Measurements from ENCODE around the gene SLC25A13. TPM values are rescaled to one million over a fixed set of nuclear protein-coding genes. Genes with fewer than 3 reads are reported as not detected.

SLC25A13 gene
- total RNA-seq, 1 experiment from 2014 or later: 102 TPM

- no peak for DNase-seq
- Mint-ChIP-seq H3K9me3 (ENCODE audit: unreplicated experiment) (peaks cover 10% of the 10 kb centered on the region), H3K4me1 (ENCODE audit: low read depth, unreplicated experiment) (peaks cover 55% of the 10 kb centered on the region), H3K27me3 (ENCODE audit: insufficient read depth, unreplicated experiment) (no peaks in the 10 kb centered on the region), H3K36me3 (ENCODE audit: insufficient read depth, unreplicated experiment) (peaks cover 12% of the 10 kb centered on the region), H3K27ac (ENCODE audit: unreplicated experiment) (no peak overlapping the region), H3K4me3 (ENCODE audit: unreplicated experiment) (no peak overlapping the region)
- BruUV-seq (replicated peaks): no TSS peak
- intact Hi-C loops (cut with micrococcal nuclease; ENCODE audit: unreplicated experiment): no loop called here
- CTCF ChIA-PET: no interaction called here
- POLR2A ChIA-PET: no interaction called here
- Histone ChIP-seq H3K36me3 (ENCODE audit: control insufficient read depth, insufficient read depth, low read length) (no peaks in the 10 kb centered on the region; the same call in 1 of the 2 replicates), H3K9me3 (no peaks in the 10 kb centered on the region), H3K27me3 (replicated peaks; ENCODE audit: control insufficient read depth, insufficient read depth, low read length) (no peaks in the 10 kb centered on the region), H3K4me1 (peaks cover 52% of the 10 kb centered on the region), H3K4me3 (ENCODE audit: low read depth, low read length) (no peak overlapping the region)
- TF ChIP-seq, protein P1, sequence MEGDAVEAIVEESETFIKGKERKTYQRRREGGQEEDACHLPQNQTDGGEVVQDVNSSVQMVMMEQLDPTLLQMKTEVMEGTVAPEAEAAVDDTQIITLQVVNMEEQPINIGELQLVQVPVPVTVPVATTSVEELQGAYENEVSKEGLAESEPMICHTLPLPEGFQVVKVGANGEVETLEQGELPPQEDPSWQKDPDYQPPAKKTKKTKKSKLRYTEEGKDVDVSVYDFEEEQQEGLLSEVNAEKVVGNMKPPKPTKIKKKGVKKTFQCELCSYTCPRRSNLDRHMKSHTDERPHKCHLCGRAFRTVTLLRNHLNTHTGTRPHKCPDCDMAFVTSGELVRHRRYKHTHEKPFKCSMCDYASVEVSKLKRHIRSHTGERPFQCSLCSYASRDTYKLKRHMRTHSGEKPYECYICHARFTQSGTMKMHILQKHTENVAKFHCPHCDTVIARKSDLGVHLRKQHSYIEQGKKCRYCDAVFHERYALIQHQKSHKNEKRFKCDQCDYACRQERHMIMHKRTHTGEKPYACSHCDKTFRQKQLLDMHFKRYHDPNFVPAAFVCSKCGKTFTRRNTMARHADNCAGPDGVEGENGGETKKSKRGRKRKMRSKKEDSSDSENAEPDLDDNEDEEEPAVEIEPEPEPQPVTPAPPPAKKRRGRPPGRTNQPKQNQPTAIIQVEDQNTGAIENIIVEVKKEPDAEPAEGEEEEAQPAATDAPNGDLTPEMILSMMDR (IDR thresholded peaks at IDR 0.05; ENCODE audit: insufficient read depth in 1 of 2, low read depth in 1 of 2, low read length in 1 of 2, severe bottlenecking in 1 of 2, unreplicated experiment in 1 of 2): no peak
Observed at GRCh38 chr7:96315125-96315512, 6.8 kb downstream of the SLC25A13 start.

- CTCF ChIA-PET: no interaction called here
- Mint-ChIP-seq H3K36me3 (ENCODE audit: insufficient read depth, unreplicated experiment) (peaks cover 14% of the 10 kb centered on the region), H3K9me3 (ENCODE audit: unreplicated experiment) (peaks cover 10% of the 10 kb centered on the region), H3K27ac (ENCODE audit: unreplicated experiment) (peak overlapping the region; percentile 7), H3K27me3 (ENCODE audit: insufficient read depth, unreplicated experiment) (no peaks in the 10 kb centered on the region), H3K4me1 (ENCODE audit: low read depth, unreplicated experiment) (peaks cover 60% of the 10 kb centered on the region), H3K4me3 (ENCODE audit: unreplicated experiment) (no peak overlapping the region)
- no peak overlapping the region for H3K4me3 ChIP-seq (ENCODE audit: low read depth, low read length)
- intact Hi-C loops (cut with micrococcal nuclease; ENCODE audit: unreplicated experiment): no loop called here
- DNase-seq: peak; percentile 41 to 49
- POLR2A ChIA-PET: no interaction called here
- BruUV-seq (replicated peaks): no TSS peak
- peaks cover 54% of the 10 kb centered on the region for H3K4me1 ChIP-seq
- no peaks in the 10 kb centered on the region for H3K9me3 ChIP-seq
- H3K36me3 ChIP-seq (ENCODE audit: control insufficient read depth, insufficient read depth, low read length): no peaks in the 10 kb centered on the region; the same call in 1 of the 2 replicates
- no peaks in the 10 kb centered on the region for H3K27me3 ChIP-seq (replicated peaks; ENCODE audit: control insufficient read depth, insufficient read depth, low read length)
- TF ChIP-seq, protein P1 (IDR thresholded peaks at IDR 0.05; ENCODE audit: insufficient read depth in 1 of 2, low read depth in 1 of 2, low read length in 1 of 2, severe bottlenecking in 1 of 2, unreplicated experiment in 1 of 2): no peak
Observed at GRCh38 chr7:96314402-96315124, 7.3 kb downstream of the SLC25A13 start.

DNA sequence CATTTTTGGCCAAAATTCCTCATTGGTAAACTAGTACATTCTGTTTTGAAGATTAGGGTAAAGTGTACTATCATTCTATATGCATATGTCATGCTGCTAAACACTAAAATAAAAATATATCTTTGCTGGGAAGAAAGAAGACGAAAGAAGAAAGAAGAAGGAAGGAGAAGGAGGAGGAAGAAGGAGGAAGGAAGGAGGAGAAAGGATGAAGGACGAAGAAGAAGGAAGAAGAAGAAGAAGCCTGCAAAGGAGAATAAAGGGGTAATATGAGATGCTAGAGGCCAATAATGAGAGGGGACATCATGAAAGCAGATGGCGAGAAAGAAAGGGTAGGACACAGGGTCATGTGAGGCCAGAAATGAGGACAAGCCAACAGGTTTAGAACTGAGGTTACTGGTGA is 8.0 kb downstream of the SLC25A13 start:
- H3K27ac Mint-ChIP-seq (ENCODE audit: unreplicated experiment): peak overlapping the region; percentile 7
- peaks cover 20% of the 10 kb centered on the region for H3K36me3 Mint-ChIP-seq (ENCODE audit: insufficient read depth, unreplicated experiment)

More for the DNA sequence above, 8.0 kb downstream of the SLC25A13 start:
- Histone ChIP-seq H3K27me3 (replicated peaks; ENCODE audit: control insufficient read depth, insufficient read depth, low read length) (no peaks in the 10 kb centered on the region), H3K4me1 (peaks cover 61% of the 10 kb centered on the region), H3K4me3 (ENCODE audit: low read depth, low read length) (no peak overlapping the region), H3K36me3 (ENCODE audit: control insufficient read depth, insufficient read depth, low read length) (no peaks in the 10 kb centered on the region; the same call in 1 of the 2 replicates), H3K9me3 (no peaks in the 10 kb centered on the region)
- ChIA-PET CTCF (no interaction called here), POLR2A (interaction anchor here (1.9 kb wide), 1 partner anchor 11 kb away, joined by 8 read pairs; no protein-coding TSS in a partner anchor)
- no TSS peak for BruUV-seq (replicated peaks)
- TF ChIP-seq, protein P1 (IDR thresholded peaks at IDR 0.05; ENCODE audit: insufficient read depth in 1 of 2, low read depth in 1 of 2, low read length in 1 of 2, severe bottlenecking in 1 of 2, unreplicated experiment in 1 of 2): no peak
- no peak overlapping the region for H3K4me3 Mint-ChIP-seq (ENCODE audit: unreplicated experiment)
- DNase-seq: no peak
- H3K4me1 Mint-ChIP-seq (ENCODE audit: low read depth, unreplicated experiment): peaks cover 64% of the 10 kb centered on the region
- intact Hi-C loops (cut with micrococcal nuclease; ENCODE audit: unreplicated experiment): no loop called here
- no peaks in the 10 kb centered on the region for H3K27me3 Mint-ChIP-seq (ENCODE audit: insufficient read depth, unreplicated experiment)
- H3K9me3 Mint-ChIP-seq (ENCODE audit: unreplicated experiment): peaks cover 10% of the 10 kb centered on the region

All from Caco-2 (cell line).